Measurements from ENCODE around the gene KIR3DL2.
"Not testable (repeated sequence)": the region's sequence is repeated elsewhere in the genome, so short reads cannot be mapped to it uniquely, and the experiment has no call there.

The KIR3DL2 gene

GRCh38 chr19:54850061-54850640 lies at the start of gene KIR3DL2:
Gene KIR3DL2, plus strand, starts transcription at chr19:54850443. Its CDS starts 33 bp downstream, at chr19:54850476.
- not testable (repeated sequence) for DNase-seq

GRCh38 chr19:54803410-54803809 lies 46.8 kb upstream of the KIR3DL2 start, which contains the start of gene KIR2DL4:
Gene KIR2DL4, plus strand, starts transcription at chr19:54803610. Its CDS starts 42 bp downstream, at chr19:54803652.
- no peak for DNase-seq

GRCh38 chr19:54804101-54804500 lies 46.1 kb upstream of the KIR3DL2 start:
- DNase-seq: no peak

- no peak for DNase-seq
Observed at GRCh38 chr19:54804571-54804970, 45.7 kb upstream of the KIR3DL2 start.

- DNase-seq: no peak
Observed at GRCh38 chr19:54805665-54806515, 44.4 kb upstream of the KIR3DL2 start.

- DNase-seq: no peak
Observed at GRCh38 chr19:54806516-54806838, 43.8 kb upstream of the KIR3DL2 start.

- DNase-seq: not testable (repeated sequence)
Observed at GRCh38 chr19:54814571-54814970, 35.7 kb upstream of the KIR3DL2 start.

- DNase-seq: not testable (repeated sequence)
Observed at GRCh38 chr19:54816251-54816650, 34.0 kb upstream of the KIR3DL2 start, which contains the start of gene KIR3DL1. Gene KIR3DL1, plus strand, starts transcription at chr19:54816468.

- no peak for DNase-seq
Observed at GRCh38 chr19:54817670-54818536, 32.3 kb upstream of the KIR3DL2 start.

GRCh38 chr19:54824416-54824815 lies 25.8 kb upstream of the KIR3DL2 start:
- not testable (repeated sequence) for DNase-seq

GRCh38 chr19:54825326-54825725 lies 24.9 kb upstream of the KIR3DL2 start:
- not testable (repeated sequence) for DNase-seq

- DNase-seq: not testable (repeated sequence)
Observed at GRCh38 chr19:54828064-54828463, 22.2 kb upstream of the KIR3DL2 start.

GRCh38 chr19:54832496-54832895 lies 17.7 kb upstream of the KIR3DL2 start, which contains the start of gene KIR2DS4:
Gene KIR2DS4, plus strand, starts transcription at chr19:54832676.
- not testable (repeated sequence) for DNase-seq

- not testable (repeated sequence) for DNase-seq
Observed at GRCh38 chr19:54835126-54835525, 15.1 kb upstream of the KIR3DL2 start.

GRCh38 chr19:54837522-54837921 lies 12.7 kb upstream of the KIR3DL2 start:
- not testable (repeated sequence) for DNase-seq

- DNase-seq: not testable (repeated sequence)
Observed at GRCh38 chr19:54843171-54843570, 7.1 kb upstream of the KIR3DL2 start.

GRCh38 chr19:54850930-54851329 lies 687 bp downstream of the KIR3DL2 start:
- no peak for DNase-seq

- no peak for DNase-seq
Observed at GRCh38 chr19:54851353-54851752, 1.1 kb downstream of the KIR3DL2 start.

- DNase-seq: not testable (repeated sequence)
Observed at GRCh38 chr19:54855241-54855640, 5.0 kb downstream of the KIR3DL2 start.

- DNase-seq: not testable (repeated sequence)
Observed at GRCh38 chr19:54858476-54858875, 8.2 kb downstream of the KIR3DL2 start.

GRCh38 chr19:54859421-54859820 lies 9.2 kb downstream of the KIR3DL2 start:
- DNase-seq: not testable (repeated sequence)

GRCh38 chr19:54863459-54863858 lies 13.2 kb downstream of the KIR3DL2 start:
- DNase-seq: not testable (repeated sequence)

GRCh38 chr19:54871696-54872095 lies 21.5 kb downstream of the KIR3DL2 start:
- DNase-seq: no peak
